NCI-H2227 treated with DMSO at 0.1 percent for 48 hours (cell line): ENCODE measurements around the gene FCGR2B.
"Not testable (repeated sequence)": the region's sequence is repeated elsewhere in the genome, so short reads cannot be mapped to it uniquely, and the experiment has no call there.

ENCODE experiments used
- DNase-seq: peaks from one replicate; lab custom pipeline; 2025; lab: John Stamatoyannopoulos, UW

The FCGR2B gene

GRCh38 chr1:161706113-161706481 lies 43.2 kb downstream of the FCGR2B start:
- no peak for DNase-seq

- DNase-seq, result no peak
These were observed 43.8 kb downstream of the FCGR2B start, which contains the start of gene FCRLA for GRCh38 chr1:161706482-161707347. Gene FCRLA (plus strand): TSS chr1:161707229. CDS start chr1:161707265, 36 bp downstream.

DNA sequence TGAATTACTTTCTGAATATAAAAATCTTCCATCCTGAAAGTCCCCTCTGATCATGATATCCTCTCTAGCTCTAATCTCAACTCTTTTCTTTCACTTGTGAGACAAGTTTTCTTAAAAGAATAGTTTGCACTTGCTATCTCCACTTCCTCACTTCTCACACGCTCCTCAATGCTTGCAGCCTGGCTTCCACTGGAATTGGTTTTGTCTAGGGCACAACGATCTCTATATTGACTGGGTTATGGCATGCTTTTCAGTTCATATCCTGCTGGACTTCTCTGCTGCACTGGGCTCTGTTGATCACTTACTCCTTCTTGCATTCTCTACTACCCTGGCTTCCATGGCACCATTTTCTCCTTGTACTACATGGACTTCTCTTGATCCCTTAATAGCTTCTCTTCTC lies 44.6 kb downstream of the FCGR2B start:
- DNase-seq, result no peak

DNA sequence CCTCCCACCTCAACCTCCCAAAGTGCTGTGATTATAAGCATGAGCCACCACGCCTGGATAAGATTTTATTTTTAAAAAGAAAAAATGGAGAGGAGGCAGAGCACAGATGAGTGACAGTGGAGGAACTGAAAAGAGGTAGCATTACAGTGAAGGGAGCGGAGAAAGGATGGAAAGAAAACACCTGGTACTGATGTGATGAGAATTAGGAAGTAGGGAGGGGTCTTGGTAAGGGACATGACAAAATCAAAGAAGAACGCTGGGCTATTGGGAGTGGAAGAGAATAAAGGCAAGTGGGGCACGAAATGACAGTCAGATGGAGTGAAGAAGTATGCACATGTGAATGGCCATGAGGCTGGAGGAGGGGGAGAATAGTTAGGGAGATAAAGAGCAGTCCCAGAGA lies 46.4 kb downstream of the FCGR2B start:
- no peak for DNase-seq

DNA sequence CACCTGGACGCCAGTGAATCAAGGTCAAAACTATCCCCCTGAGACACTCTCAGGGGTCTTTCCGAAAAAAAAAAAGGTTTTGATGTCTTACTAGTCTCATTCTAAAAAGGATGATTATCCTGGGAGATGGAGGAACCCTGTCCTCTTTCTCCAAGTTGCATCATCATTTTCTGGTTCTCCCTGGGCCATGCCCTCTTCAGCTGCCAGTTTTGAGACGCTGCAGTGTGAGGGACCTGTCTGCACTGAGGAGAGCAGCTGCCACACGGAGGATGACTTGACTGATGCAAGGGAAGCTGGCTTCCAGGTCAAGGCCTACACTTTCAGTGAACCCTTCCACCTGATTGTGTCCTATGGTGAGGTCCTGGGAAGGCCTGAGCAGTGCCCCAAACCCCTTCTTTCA lies 47.6 kb downstream of the FCGR2B start:
- no peak for DNase-seq

DNA sequence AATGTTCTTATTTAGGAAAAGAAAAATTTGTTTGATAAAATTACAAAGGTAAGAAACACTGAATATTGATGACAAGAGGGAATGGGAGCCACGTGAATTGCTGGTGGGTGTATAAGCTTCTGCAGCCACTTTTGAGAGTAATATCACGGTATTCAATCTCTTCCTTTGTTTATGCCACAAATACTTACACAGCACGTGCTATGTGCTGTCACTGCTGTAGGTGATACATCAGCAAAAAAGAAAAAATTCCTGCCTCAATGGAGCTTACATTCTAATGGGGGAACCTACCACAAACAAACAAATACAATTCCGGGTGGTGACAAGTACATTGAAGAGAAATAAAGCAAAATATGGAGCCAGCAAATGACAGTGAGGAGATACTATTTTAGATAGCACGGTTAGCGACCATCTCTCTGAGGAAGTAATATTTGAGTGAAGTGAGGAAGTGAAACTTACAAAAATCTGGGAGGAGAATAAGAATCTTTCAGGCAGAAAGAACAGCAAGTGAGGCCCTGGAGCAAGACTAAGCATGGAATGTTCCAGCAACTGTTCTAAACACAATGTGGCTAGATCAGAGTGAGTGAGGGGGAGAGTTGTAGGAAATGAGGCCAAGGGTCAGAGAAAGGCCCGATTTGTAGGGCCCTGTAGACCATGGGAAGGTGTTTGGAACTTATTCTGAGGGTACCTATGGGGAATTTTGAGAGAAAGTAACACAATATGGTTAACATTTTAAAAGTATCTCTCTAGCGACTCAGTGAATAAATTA lies 55.8 kb downstream of the FCGR2B start:
- no peak for DNase-seq

DNA sequence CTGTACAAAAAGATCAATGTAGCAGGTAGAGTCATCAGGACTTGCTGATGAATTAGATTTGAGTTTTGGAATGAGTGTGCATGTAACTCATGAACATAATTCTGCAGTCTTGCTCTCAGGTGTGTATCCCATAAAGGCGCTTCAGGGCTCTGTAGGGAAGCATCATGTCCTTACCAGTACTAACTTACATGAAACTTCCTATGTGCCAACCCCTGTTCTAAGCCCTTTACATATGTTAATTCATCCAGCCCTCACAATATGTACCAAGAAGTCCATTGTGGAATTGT lies 56.3 kb downstream of the FCGR2B start:
- no peak for DNase-seq

- no peak for DNase-seq
These were observed 57.5 kb downstream of the FCGR2B start for GRCh38 chr1:161720422-161720821.

DNA sequence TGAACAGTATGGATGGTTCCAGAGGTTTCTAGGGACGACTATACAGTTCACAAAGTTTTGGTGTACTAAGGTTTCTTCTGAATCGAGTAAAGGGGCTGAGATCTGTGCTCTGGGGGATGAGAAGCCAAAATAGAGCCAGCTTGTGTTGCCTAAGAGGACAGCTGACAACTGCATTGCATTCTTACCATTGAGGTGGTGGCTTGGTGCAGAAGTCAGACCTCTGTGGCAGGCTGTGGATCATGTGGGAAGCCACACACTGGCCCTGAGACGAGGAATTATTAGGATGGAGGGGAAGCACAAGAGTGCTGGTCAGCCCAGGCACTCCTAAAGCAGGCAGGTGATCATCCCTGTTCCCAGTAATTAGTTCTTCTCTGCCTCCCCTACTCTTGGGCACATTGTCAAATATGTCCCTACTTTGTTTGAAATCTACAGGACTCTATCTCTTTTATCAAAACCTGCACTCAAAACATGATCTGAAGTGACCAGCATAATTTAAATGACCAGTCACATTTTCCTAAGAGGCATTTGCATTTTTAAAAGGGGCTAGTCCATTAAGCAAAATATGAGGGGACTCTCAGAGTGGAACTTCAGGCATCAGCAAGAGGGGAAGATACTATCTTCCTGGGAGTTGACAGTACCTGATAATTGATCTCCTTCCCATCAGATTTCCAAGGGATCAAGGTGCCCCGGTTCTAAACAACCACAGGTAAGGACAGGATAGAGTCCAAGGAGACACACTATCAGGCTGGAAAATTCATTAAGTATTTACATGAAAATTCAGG lies 58.2 kb downstream of the FCGR2B start, which contains the start of gene FCRLB:
Gene FCRLB (plus strand): TSS at position 589 of the 782 bp plus-strand sequence. CDS start 1,129 bp downstream, outside the sequence.
- DNase-seq, result no peak

- DNase-seq, result no peak
These were observed 58.9 kb downstream of the FCGR2B start for GRCh38 chr1:161721738-161722343.

DNA sequence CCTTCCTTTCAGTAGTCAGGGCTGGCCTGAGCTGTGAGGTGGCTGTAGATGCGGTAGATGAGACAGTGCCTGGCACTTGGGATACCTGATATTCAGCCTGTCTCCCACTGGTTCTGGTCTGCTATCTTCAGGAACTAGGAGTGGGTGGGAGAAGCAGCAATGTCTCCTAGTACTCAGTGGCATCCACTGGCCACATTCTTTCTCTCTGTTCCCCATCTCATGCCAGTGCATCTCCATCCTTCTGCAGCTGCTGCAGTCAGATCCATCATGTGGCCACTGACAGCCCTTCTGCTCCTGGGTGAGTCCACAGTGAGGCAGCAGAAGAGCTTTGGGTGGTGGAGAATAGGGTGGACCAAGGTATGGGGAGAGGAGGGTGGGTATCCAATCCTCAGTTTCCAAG lies 59.5 kb downstream of the FCGR2B start:
- DNase-seq, result no peak

DNA sequence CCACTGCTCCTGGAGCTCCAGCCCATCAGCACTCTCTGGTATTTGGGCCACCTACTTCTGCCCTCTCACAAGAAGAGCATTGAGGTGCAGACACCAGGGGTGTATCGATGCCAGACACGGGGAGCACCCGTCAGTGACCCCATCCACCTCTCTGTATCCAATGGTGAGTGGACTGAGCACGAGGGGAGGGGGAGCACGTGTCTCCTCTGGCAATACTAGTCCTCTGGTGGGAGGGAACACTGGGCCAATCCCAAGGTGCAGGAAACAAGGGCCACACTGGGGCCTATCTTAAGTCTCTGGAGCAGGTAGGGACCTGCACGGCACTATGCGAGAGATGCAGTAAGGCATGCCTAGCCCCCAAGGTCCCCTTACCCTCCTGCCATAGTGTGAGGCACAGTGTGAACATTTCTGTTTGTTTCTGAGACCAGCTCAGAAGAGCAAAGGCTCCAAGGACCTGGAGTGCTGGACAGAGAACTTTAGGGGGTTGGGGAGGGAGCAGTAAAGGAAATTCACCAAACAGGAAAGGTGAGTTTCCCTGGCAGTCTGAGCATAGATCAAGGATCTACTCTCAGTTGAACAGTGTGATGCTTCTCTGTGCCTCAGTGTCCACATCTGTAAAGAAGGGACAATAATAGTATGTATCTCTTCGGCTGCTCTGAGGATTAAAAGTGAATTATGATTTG lies 60.7 kb downstream of the FCGR2B start:
- DNase-seq, result no peak

DNA sequence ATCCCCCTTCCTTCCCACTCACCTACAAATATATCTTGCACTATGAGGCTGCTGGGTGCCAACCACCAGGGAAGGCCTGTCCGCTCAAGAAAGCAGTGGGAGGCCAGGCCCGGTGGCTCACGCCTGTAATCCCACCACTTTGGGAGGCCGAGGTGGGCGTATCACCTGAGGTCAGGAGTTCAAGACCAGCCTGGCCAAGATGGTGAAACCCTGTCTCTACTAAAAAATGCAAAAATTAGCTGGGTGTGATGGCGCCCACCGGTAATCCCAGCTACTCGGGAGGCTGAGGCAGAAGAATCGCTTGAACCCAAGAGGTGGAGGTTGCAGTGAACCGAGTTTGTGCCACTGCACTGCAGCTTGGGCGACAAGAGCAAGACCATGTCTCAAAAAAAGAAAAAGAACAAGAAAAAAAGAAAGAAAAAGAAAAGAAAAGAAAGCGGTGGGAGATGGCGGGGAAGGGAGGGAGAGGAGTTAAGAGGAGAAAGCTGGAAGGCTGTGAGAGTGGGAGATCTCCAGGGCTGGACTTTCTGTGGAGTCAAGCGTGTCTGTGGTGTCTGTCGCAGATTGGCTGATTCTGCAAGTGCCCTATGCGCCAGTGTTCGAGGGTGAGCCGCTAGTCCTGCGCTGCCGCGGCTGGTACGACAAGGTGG lies 62.4 kb downstream of the FCGR2B start:
- not testable (repeated sequence) for DNase-seq

- peak; percentile 32 for DNase-seq
These were observed 63.0 kb downstream of the FCGR2B start for GRCh38 chr1:161725908-161726472.

- DNase-seq, result peak; percentile 72
These were observed 63.7 kb downstream of the FCGR2B start for GRCh38 chr1:161726473-161727255.

DNA sequence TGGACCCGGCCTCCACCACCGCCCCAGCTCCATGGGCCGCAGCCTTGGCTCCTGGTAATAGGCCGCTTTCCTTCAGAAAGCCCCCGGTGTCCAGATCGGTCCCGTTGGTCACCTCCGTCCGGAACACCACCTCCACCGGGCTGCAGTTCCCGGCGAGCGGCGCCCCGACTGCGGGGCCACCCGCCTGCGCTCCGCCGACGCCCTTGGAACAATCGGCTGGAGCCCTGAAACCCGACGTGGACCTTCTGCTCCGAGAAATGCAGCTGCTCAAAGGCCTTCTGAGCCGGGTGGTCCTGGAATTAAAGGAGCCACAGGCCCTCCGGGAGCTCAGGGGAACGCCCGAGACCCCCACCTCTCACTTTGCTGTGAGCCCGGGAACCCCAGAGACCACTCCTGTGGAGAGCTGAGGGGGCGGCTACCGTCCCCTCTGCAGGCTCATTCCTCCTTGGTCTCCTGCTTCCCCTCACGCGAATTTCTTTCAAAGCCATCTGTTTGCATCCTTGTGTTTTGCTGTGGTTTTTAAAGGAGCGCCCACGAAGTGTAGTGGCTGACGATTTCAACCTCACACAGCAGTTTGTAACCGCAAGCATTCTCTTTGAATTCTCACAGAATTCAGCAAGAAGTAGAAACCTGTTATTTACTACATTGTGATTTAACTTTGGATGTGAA lies 64.4 kb downstream of the FCGR2B start:
- DNase-seq, result peak; percentile 58
